B cell (primary cell): ENCODE data around the gene MED12L. TPM values are rescaled to one million over a fixed set of nuclear protein-coding genes. Genes with fewer than 3 reads are reported as not detected.
"Not testable (repeated sequence)": the region's sequence is repeated elsewhere in the genome, so short reads cannot be mapped to it uniquely, and the experiment has no call there.

Source experiments
- ATAC-seq: fragments of 200-7000 bp; cut with Tn5 transposase; one replicate; pipeline ENCODE4 v1.10.0; 2021; ENCODE audit warnings: low read depth, mild to moderate bottlenecking, moderate number of reproducible peaks, moderate library complexity
- CTCF ChIA-PET: fragments of 350-600 bp; sonication (Branson Sonifier 250); formaldehyde crosslinking; loops from one replicate; lab custom pipeline; 2021; ENCODE audit warnings: antibody characterized with exemption, inconsistent platforms; lab: Charles Lee
- POLR2A ChIA-PET: fragments of 350-600 bp; sonication (Branson Sonifier 250); formaldehyde crosslinking; loops from one replicate; lab custom pipeline; 2021; ENCODE audit warnings: antibody characterized with exemption; lab: Charles Lee
- DNase-seq: peaks from one replicate; pipeline ENCODE4 v3.0.0; 2013
- H2AFZ ChIP-seq: 2 replicates; pipeline ENCODE4 v1.6.1; 2012; ENCODE audit warnings: mild to moderate bottlenecking, low read depth, low read length; ENCODE audit not compliant: insufficient read depth, poor library complexity, severe bottlenecking
- H3K27ac ChIP-seq, 2 donors: 1 replicate in 1 of 2; 2 replicates in 1 of 2; pipeline ENCODE4 v1.5.1; 2012 to 2013; ENCODE audit warnings: low read length in 2 of 2, mild to moderate bottlenecking in 2 of 2, moderate library complexity in 1 of 2
- H3K27me3 ChIP-seq, 4 experiments: fragments of 200-600 bp in 1 of 4; sonication (generic) in 1 of 4; replicated peaks in 1 of 4; 1 replicate in 2 of 4; 2 replicates in 2 of 4; pipeline versions ENCODE4 v1.6.1 to v1.7.0; 2013 to 2016; ENCODE audit warnings: low read length in 3 of 4, mild to moderate bottlenecking in 2 of 4, mixed read lengths in 1 of 4, moderate library complexity in 1 of 4; ENCODE audit not compliant: insufficient read depth in 4 of 4, control insufficient read depth in 3 of 4; ENCODE audit errors: control extremely low read depth in 1 of 4
- H3K36me3 ChIP-seq, 2 experiments: replicated peaks in 1 of 2; 1 replicate in 1 of 2; 2 replicates in 1 of 2; pipeline versions ENCODE4 v1.6.1 to v1.7.1; 2013; ENCODE audit warnings: low read length in 1 of 2; ENCODE audit not compliant: insufficient read depth in 2 of 2, control insufficient read depth in 1 of 2; ENCODE audit errors: control extremely low read depth in 1 of 2, extremely low read depth in 1 of 2
- H3K4me1 ChIP-seq, 2 donors: fragments of 200-600 bp in 1 of 2; sonication (generic) in 1 of 2; 1 replicate in 1 of 2; 2 replicates in 1 of 2; pipeline versions ENCODE4 v1.5.1 to v1.6.1; 2013 to 2017; ENCODE audit warnings: low read length in 2 of 2; ENCODE audit not compliant: control insufficient read depth in 2 of 2, insufficient read depth in 2 of 2
- H3K4me2 ChIP-seq: replicated peaks from 2 replicates; pipeline ENCODE3; 2012; ENCODE audit warnings: mild to moderate bottlenecking, low read depth, low read length; ENCODE audit not compliant: poor library complexity, severe bottlenecking
- H3K4me3 ChIP-seq, 5 experiments: fragments of 200-600 bp in 1 of 5; sonication (generic) in 1 of 5; 1 replicate in 3 of 5; 2 replicates in 2 of 5; pipeline versions ENCODE4 v1.5.1 to v1.7.0; 2011 to 2016; ENCODE audit warnings: low read length in 4 of 5, mild to moderate bottlenecking in 4 of 5, low read depth in 2 of 5, control low read depth in 1 of 5, moderate library complexity in 1 of 5; ENCODE audit not compliant: insufficient read depth in 1 of 5; ENCODE audit errors: control extremely low read depth in 1 of 5, extremely low read depth in 1 of 5
- H3K79me2 ChIP-seq: fragments of 200-600 bp; sonication (generic); one replicate; pipeline ENCODE4 v1.6.0; 2016; ENCODE audit warnings: low read length; ENCODE audit not compliant: control insufficient read depth, insufficient read depth
- H3K9ac ChIP-seq: fragments of 200-600 bp; sonication (generic); 2 replicates; pipeline ENCODE4 v1.6.1; 2017; ENCODE audit warnings: mild to moderate bottlenecking, low read length, moderate library complexity
- H3K9me3 ChIP-seq, 3 donors: one replicate each; pipeline versions ENCODE4 v1.6.1 to v1.7.1; 2013; ENCODE audit warnings: low read length in 2 of 3; ENCODE audit not compliant: control insufficient read depth in 2 of 3, insufficient read depth in 1 of 3; ENCODE audit errors: control extremely low read depth in 1 of 3
- H4K20me1 ChIP-seq: 2 replicates; pipeline ENCODE4 v1.6.0; 2012; ENCODE audit warnings: mild to moderate bottlenecking, low read length; ENCODE audit not compliant: insufficient read depth, control insufficient read depth, poor library complexity, severe bottlenecking
- H3K27ac Mint-ChIP-seq: one replicate; pipeline ENCODE4 v1.8.0; 2021; ENCODE audit warnings: mixed read lengths
- H3K27me3 Mint-ChIP-seq: one replicate; pipeline ENCODE4 v1.8.0; 2021; ENCODE audit warnings: mixed read lengths
- H3K4me1 Mint-ChIP-seq: one replicate; pipeline ENCODE4 v1.8.0; 2021; ENCODE audit warnings: mixed read lengths
- H3K4me3 Mint-ChIP-seq: one replicate; pipeline ENCODE4 v1.8.0; 2021; ENCODE audit warnings: mixed read lengths
- H3K9me3 Mint-ChIP-seq: one replicate; pipeline ENCODE4 v1.8.0; 2022; ENCODE audit warnings: mixed read lengths; ENCODE audit not compliant: insufficient read depth
- CTCF ChIP-seq: fragments of 200-600 bp; IDR thresholded peaks from one replicate; pipeline ENCODE4 v1.8.0; 2022; ENCODE audit warnings: antibody characterized with exemption, mild to moderate bottlenecking
- EZH2 ChIP-seq: IDR thresholded peaks from 2 replicates; pipeline ENCODE4 v1.6.1; 2012; ENCODE audit warnings: borderline replicate concordance, low read depth, mild to moderate bottlenecking, moderate library complexity, low read length; ENCODE audit not compliant: insufficient read depth, poor library complexity, severe bottlenecking
- WGBS: methylation state at CpG from one replicate; pipeline ENCODE4 v1.1.5; 2013; ENCODE audit warnings: missing lambda C conversion rate; ENCODE audit not compliant: insufficient coverage; 5-methylcytosine and 5-hydroxymethylcytosine counted together
- intact Hi-C: fragments of 100-400 bp; cut with micrococcal nuclease; formaldehyde crosslinking; loops from one replicate; pipeline ENCODE4 v1.10.0; 2022
- polyA plus RNA-seq: library from polyadenylated mRNA; depleted of rRNA; stranded (reverse); fragments of >200 nt; gene quantifications from 2 replicates; pipeline ENCODE4 v1.2.3, GENCODE V29; 2012
- total RNA-seq, 2 donors: library from RNA; stranded (reverse); fragments of 120-200 nt in 1 of 2; gene quantifications; 1 replicate in 1 of 2; 2 replicates in 1 of 2; pipeline versions ENCODE4 v1.2.3 to v1.2.4, GENCODE V29; 2013 to 2022

MED12L gene
- total and polyA plus RNA-seq, 2 donors (not counting 1 experiment from before 2014, with no cell fraction given): 0.07 to 0.30 TPM

- intact Hi-C loops: no loop called here
- Mint-ChIP-seq H3K27ac (no peak overlapping the region), H3K27me3 (peaks cover 8% of the 10 kb centered on the region), H3K9me3 (no peaks in the 10 kb centered on the region), H3K4me1 (no peaks in the 10 kb centered on the region), H3K4me3 (no peak overlapping the region)
- TF ChIP-seq CTCF: no peak
- no peak for TF ChIP-seq EZH2
- no peaks in the 10 kb centered on the region for H3K79me2 ChIP-seq
- no peak overlapping the region for H2AFZ ChIP-seq
- no peaks in the 10 kb centered on the region for H3K36me3 ChIP-seq
- H3K4me3 ChIP-seq: no peak overlapping the region
- CTCF ChIA-PET: no interaction called here
- no peak overlapping the region for H3K9ac ChIP-seq
- ATAC-seq (no peak), DNase-seq (no peak)
- H3K27ac ChIP-seq: no peak overlapping the region
- H4K20me1 ChIP-seq: no peaks in the 10 kb centered on the region
- H3K4me2 ChIP-seq: no peak overlapping the region
- POLR2A ChIA-PET: no interaction called here
- no peaks in the 10 kb centered on the region for H3K4me1 ChIP-seq
- no peaks in the 10 kb centered on the region for H3K27me3 ChIP-seq
- H3K9me3 ChIP-seq: no peaks in the 10 kb centered on the region
- WGBS: 65% methylated on average over 2 of the region's 2 CpGs
Observed at GRCh38 chr3:151067158-151067557, 18.3 kb upstream of the MED12L start.

GRCh38 chr3:151072842-151073241 lies 12.6 kb upstream of the MED12L start:
- H4K20me1 ChIP-seq, POLR2A ChIA-PET, H3K79me2 ChIP-seq, H2AFZ ChIP-seq, H3K9me3 ChIP-seq, H3K27me3 ChIP-seq, DNase-seq, intact Hi-C loops, H3K4me2 ChIP-seq, H3K9ac ChIP-seq, H3K9me3 Mint-ChIP-seq, H3K4me3 Mint-ChIP-seq, CTCF ChIA-PET, H3K27me3 Mint-ChIP-seq, H3K4me1 ChIP-seq, H3K27ac Mint-ChIP-seq, H3K36me3 ChIP-seq, H3K4me3 ChIP-seq, H3K4me1 Mint-ChIP-seq, ATAC-seq, H3K27ac ChIP-seq: not testable (repeated sequence)
- WGBS: no CpG with 5 or more reads among the region's 7 CpGs
